Breast epithelium (tissue), 4 donors: ENCODE measurements around the gene ABHD16B. TPM values are rescaled to one million over a fixed set of nuclear protein-coding genes. Genes with fewer than 3 reads are reported as not detected.

Experiments
- DNase-seq, 2 donors: peaks; one replicate each; pipeline ENCODE4 v3.0.0-alpha.2; 2019; ENCODE audit warnings: low spot score in 2 of 2
- H3K27ac ChIP-seq, 2 donors: fragments of 200-600 bp; sonication (generic) in 1 of 2; one replicate each; pipeline ENCODE4 v1.5.1; 2016 to 2019; ENCODE audit warnings: mild to moderate bottlenecking in 1 of 2
- H3K27me3 ChIP-seq, 2 donors: fragments of 200-600 bp; sonication (generic) in 1 of 2; one replicate each; pipeline versions ENCODE4 v1.5.1 to v1.6.0; 2017 to 2019; ENCODE audit warnings: control low read depth in 1 of 2, mild to moderate bottlenecking in 1 of 2
- H3K36me3 ChIP-seq: fragments of 200-600 bp; one replicate; pipeline ENCODE4 v1.5.1; 2019
- H3K4me1 ChIP-seq, 2 donors: fragments of 200-600 bp; sonication (generic); one replicate each; pipeline ENCODE4 v1.5.1; 2016 to 2019; ENCODE audit warnings: control low read depth in 1 of 2
- H3K4me3 ChIP-seq, 3 donors: fragments of 200-600 bp; sonication (generic); 1 replicate in 2 of 3; 2 replicates in 1 of 3; pipeline ENCODE4 v1.5.1; 2016 to 2019; ENCODE audit warnings: mild to moderate bottlenecking in 3 of 3, moderate library complexity in 2 of 3
- H3K9me3 ChIP-seq, 2 donors: fragments of 200-600 bp; sonication (generic) in 1 of 2; one replicate each; pipeline ENCODE4 v1.5.1; 2016 to 2019; ENCODE audit warnings: control low read depth in 1 of 2
- CTCF ChIP-seq, 3 donors: fragments of 450-650 bp; IDR thresholded peaks; one replicate each; pipeline ENCODE4 v1.5.1; 2016 to 2017; ENCODE audit warnings: antibody characterized with exemption in 3 of 3, mild to moderate bottlenecking in 3 of 3, moderate library complexity in 3 of 3
- POLR2A ChIP-seq: fragments of 450-650 bp; IDR thresholded peaks from one replicate; pipeline ENCODE4 v1.6.1; 2016; ENCODE audit warnings: antibody characterized with exemption, mild to moderate bottlenecking, moderate library complexity
- POLR2AphosphoS5 ChIP-seq, 3 donors: sonication (generic); formaldehyde crosslinking; IDR thresholded peaks; one replicate each; pipeline ENCODE4 v1.6.1; 2017; ENCODE audit warnings: antibody characterized with exemption in 3 of 3
- intact Hi-C: fragments of 100-400 bp; cut with DNase I; formaldehyde crosslinking; loops from one replicate; pipeline ENCODE4 v1.15.1; 2023; ENCODE audit warnings: low total_unique reads
- total RNA-seq, 3 donors: library from RNA; depleted of rRNA; stranded (reverse); fragments of >200 nt; gene quantifications; one replicate each; pipeline ENCODE4 v1.1.0, GENCODE V29; 2016

The ABHD16B gene
- total RNA-seq, 3 donors from 2014 or later, result not detected

- Histone ChIP-seq H3K36me3 (no peaks in the 10 kb centered on the region), H3K4me3 (no peak overlapping the region), H3K9me3 (no peaks in the 10 kb centered on the region), H3K4me1 (no peaks in the 10 kb centered on the region), H3K27ac (peak overlapping the region in 1 of 2 donors; percentile 55), H3K27me3 (no peaks in the 10 kb centered on the region)
- no peak for DNase-seq
- intact Hi-C loops, result no loop called here
- no peak for TF ChIP-seq POLR2AphosphoS5 (IDR thresholded peaks at IDR 0.05)
- no peak for TF ChIP-seq POLR2A
- TF ChIP-seq CTCF (IDR thresholded peaks at IDR 0.05), result no peak
These were observed 39.0 kb upstream of the ABHD16B start for GRCh38 chr20:63822276-63822696.

- Histone ChIP-seq H3K4me1 (no peaks in the 10 kb centered on the region), H3K4me3 (no peak overlapping the region), H3K27me3 (no peaks in the 10 kb centered on the region), H3K36me3 (no peaks in the 10 kb centered on the region), H3K9me3 (no peaks in the 10 kb centered on the region), H3K27ac (peak overlapping the region in 1 of 2 donors; percentile 30)
- intact Hi-C loops, result no loop called here
- DNase-seq, result no peak
- TF ChIP-seq POLR2AphosphoS5 (IDR thresholded peaks at IDR 0.05) (no peak), POLR2A (no peak), CTCF (IDR thresholded peaks at IDR 0.05) (no peak)
These were observed 37.5 kb upstream of the ABHD16B start for GRCh38 chr20:63823691-63824311.

- intact Hi-C loops, result no loop called here
- Histone ChIP-seq H3K4me3 (no peak overlapping the region), H3K36me3 (no peaks in the 10 kb centered on the region), H3K27ac (no peak overlapping the region), H3K9me3 (no peaks in the 10 kb centered on the region), H3K4me1 (no peaks in the 10 kb centered on the region), H3K27me3 (no peaks in the 10 kb centered on the region)
- DNase-seq, result no peak
- TF ChIP-seq POLR2A, result no peak
- TF ChIP-seq CTCF (IDR thresholded peaks at IDR 0.05), result no peak
- TF ChIP-seq POLR2AphosphoS5 (IDR thresholded peaks at IDR 0.05), result no peak
These were observed 35.8 kb upstream of the ABHD16B start for GRCh38 chr20:63825331-63826118.

- Histone ChIP-seq H3K36me3 (no peaks in the 10 kb centered on the region), H3K27me3 (no peaks in the 10 kb centered on the region), H3K27ac (peak overlapping the region; percentile 25 to 65), H3K9me3 (no peaks in the 10 kb centered on the region), H3K4me3 (peak overlapping the region in 2 of 3 donors; percentile 16 to 39), H3K4me1 (no peaks in the 10 kb centered on the region)
- no peak for DNase-seq
- no peak for TF ChIP-seq POLR2AphosphoS5 (IDR thresholded peaks at IDR 0.05)
- TF ChIP-seq POLR2A, result no peak
- no peak for TF ChIP-seq CTCF (IDR thresholded peaks at IDR 0.05)
- intact Hi-C loops, result no loop called here
These were observed 34.5 kb upstream of the ABHD16B start for GRCh38 chr20:63826753-63827152.

GRCh38 chr20:63828124-63828523 is 33.2 kb upstream of the ABHD16B start:
- DNase-seq, result no peak
- TF ChIP-seq CTCF (IDR thresholded peaks at IDR 0.05), result no peak
- Histone ChIP-seq H3K4me3 (peak overlapping the region in 1 of 3 donors; percentile 98), H3K27ac (peak overlapping the region; percentile 17 to 70), H3K27me3 (no peaks in the 10 kb centered on the region), H3K4me1 (no peaks in the 10 kb centered on the region), H3K9me3 (no peaks in the 10 kb centered on the region), H3K36me3 (no peaks in the 10 kb centered on the region)
- intact Hi-C loops, result no loop called here
